Vagina (tissue), 2 donors: ENCODE results near the gene ENO4.

ENCODE experiments used
- CTCF ChIP-seq, 3 experiments: fragments of 450-650 bp in 2 of 3; fragments of 200-600 bp in 1 of 3; sonication (generic) in 1 of 3; IDR thresholded peaks; one replicate each; pipeline ENCODE4 v1.5.1; 2017 to 2019; ENCODE audit warnings: antibody characterized with exemption in 3 of 3, mild to moderate bottlenecking in 2 of 3, moderate library complexity in 2 of 3
- POLR2A ChIP-seq, 2 donors: fragments of 450-650 bp; IDR thresholded peaks; one replicate each; pipeline ENCODE4 v1.6.1; 2017; ENCODE audit warnings: antibody characterized with exemption in 2 of 2, mild to moderate bottlenecking in 2 of 2, moderate library complexity in 2 of 2

GRCh38 chr10:116905845-116906210, 56.5 kb downstream of the ENO4 start:
- no peak for TF ChIP-seq CTCF (IDR thresholded peaks at IDR 0.05)
- no peak for TF ChIP-seq POLR2A (IDR thresholded peaks at IDR 0.05)
